Mucosa of gallbladder (tissue), 1 donor: ENCODE data around the gene ZNF609. TPM values are rescaled to one million over a fixed set of nuclear protein-coding genes. Genes with fewer than 3 reads are reported as not detected.

Experiments
- DNase-seq: peaks from one replicate; pipeline ENCODE4 v3.0.0-alpha.2; 2020; ENCODE audit warnings: low spot score
- total RNA-seq: library from RNA; stranded (reverse); gene quantifications from one replicate; pipeline ENCODE4 v1.2.1, GENCODE V29; 2021
- donor health status: DM: no; HTN: no; CAD: no.

ZNF609 gene
- total RNA-seq, 1 donor from 2014 or later = 36.3 TPM

GRCh38 chr15:64696481-64696880, 236.1 kb downstream of the ZNF609 start:
- DNase-seq = no peak

GRCh38 chr15:64697911-64698369, 237.6 kb downstream of the ZNF609 start:
- DNase-seq = no peak

GRCh38 chr15:64698823-64699222, 238.4 kb downstream of the ZNF609 start:
- no peak for DNase-seq

- DNase-seq = no peak
Observed at GRCh38 chr15:64699751-64700388, 239.5 kb downstream of the ZNF609 start.

- no peak for DNase-seq
Observed at GRCh38 chr15:64701051-64701450, 240.7 kb downstream of the ZNF609 start.

- DNase-seq = no peak
Observed at GRCh38 chr15:64701482-64702184, 241.3 kb downstream of the ZNF609 start.

- peak; percentile 96 for DNase-seq
Observed at GRCh38 chr15:64702816-64703631, 242.6 kb downstream of the ZNF609 start.

- no peak for DNase-seq
Observed at GRCh38 chr15:64703632-64703959, 243.2 kb downstream of the ZNF609 start.

GRCh38 chr15:64705006-64705405, 244.6 kb downstream of the ZNF609 start:
- no peak for DNase-seq

GRCh38 chr15:64706011-64706911, 245.9 kb downstream of the ZNF609 start:
- DNase-seq = no peak

- no peak for DNase-seq
Observed at GRCh38 chr15:64710676-64711428, 250.5 kb downstream of the ZNF609 start.

GRCh38 chr15:64712353-64712752, 252.0 kb downstream of the ZNF609 start:
- no peak for DNase-seq

GRCh38 chr15:64713592-64713991, 253.2 kb downstream of the ZNF609 start:
- no peak for DNase-seq

- DNase-seq = no peak
Observed at GRCh38 chr15:64716452-64716851, 256.1 kb downstream of the ZNF609 start.

GRCh38 chr15:64717130-64717529, 256.8 kb downstream of the ZNF609 start:
- no peak for DNase-seq

GRCh38 chr15:64717735-64718495, 257.5 kb downstream of the ZNF609 start:
- DNase-seq = no peak

- no peak for DNase-seq
Observed at GRCh38 chr15:64720188-64720587, 259.8 kb downstream of the ZNF609 start.

GRCh38 chr15:64730151-64730550, 269.8 kb downstream of the ZNF609 start:
- DNase-seq = no peak

GRCh38 chr15:64731012-64731804, 270.8 kb downstream of the ZNF609 start:
- peak; percentile 89 for DNase-seq
